GM12878 (cell line): ENCODE measurements around the gene ZWILCH.

ENCODE experiments used
- CBX3 ChIP-seq: fragments of 200-600 bp; sonication (generic); IDR thresholded peaks from 2 replicates; pipeline ENCODE4 v1.6.1; 2016; ENCODE audit warnings: low read depth, borderline replicate concordance
- POLR2A ChIP-seq: IDR thresholded peaks from 2 replicates; pipeline ENCODE4 v1.6.1; 2011; ENCODE audit warnings: low read depth, mild to moderate bottlenecking, low read length
- POLR2AphosphoS5 ChIP-seq: IDR thresholded peaks from 2 replicates; pipeline ENCODE4 v1.6.1; 2011; ENCODE audit warnings: mild to moderate bottlenecking, low read length, inconsistent platforms
- ZNF384 ChIP-seq: IDR thresholded peaks from 2 replicates; pipeline ENCODE4 v1.6.1; 2012; ENCODE audit warnings: low read depth, mild to moderate bottlenecking, low read length, improper control_type of control experiment, borderline replicate concordance
- TF ChIP-seq, protein P1 (sequence below): fragments of 450-650 bp; IDR thresholded peaks from 2 replicates; pipeline ENCODE4 v1.6.1; 2017; ENCODE audit warnings: mild to moderate bottlenecking, low read depth, inconsistent platforms; ENCODE audit not compliant: poor library complexity, severe bottlenecking
- TF ChIP-seq, protein P2 (sequence below), 3 experiments: IDR thresholded peaks in 2 of 3; conservative IDR thresholded peaks in 1 of 3; 2 replicates each; pipeline ENCODE4 v1.5.1; 2011; ENCODE audit warnings: low read depth in 3 of 3, low read length in 3 of 3, mild to moderate bottlenecking in 3 of 3, control low read depth in 2 of 3, moderate library complexity in 2 of 3, inconsistent platforms in 1 of 3, mixed read lengths in 1 of 3; ENCODE audit not compliant: control insufficient read depth in 2 of 3, insufficient read depth in 1 of 3; ENCODE audit errors: extremely low read depth in 1 of 3

DNA sequence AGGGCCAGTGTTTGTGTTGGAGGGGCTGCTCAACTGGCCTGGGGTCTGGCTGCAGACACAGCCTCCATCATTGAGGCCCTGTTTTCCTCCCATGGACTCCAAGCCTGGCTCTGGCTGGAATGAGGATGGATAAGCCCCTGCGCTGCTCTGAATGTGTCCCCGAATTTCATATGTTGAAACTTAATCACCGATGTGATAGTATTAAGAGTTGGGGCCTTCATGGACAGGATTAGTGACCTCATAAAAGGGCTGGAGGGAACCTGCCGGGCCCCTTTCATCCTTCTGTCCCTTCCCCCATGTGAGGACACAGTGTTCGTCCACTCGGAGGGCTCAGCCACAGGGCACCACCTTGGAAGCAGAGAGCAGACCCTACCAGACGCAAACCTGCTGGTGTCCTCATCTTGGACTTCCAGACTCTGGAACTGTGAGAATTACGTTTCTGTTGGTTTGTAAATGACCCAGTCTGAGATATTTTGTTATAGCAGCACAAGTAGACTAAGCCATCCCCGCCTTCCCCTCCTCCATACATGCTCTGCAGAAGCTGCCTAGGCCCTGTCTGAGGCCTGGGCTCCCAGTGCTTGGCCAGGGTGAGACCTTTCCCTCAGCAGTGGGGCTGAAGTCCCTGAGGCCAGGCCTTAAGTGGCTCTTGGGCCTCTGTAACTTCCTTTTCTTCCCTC is 64.5 kb downstream of the ZWILCH start:
- TF ChIP-seq CBX3, result no peak
- TF ChIP-seq, protein P1, sequence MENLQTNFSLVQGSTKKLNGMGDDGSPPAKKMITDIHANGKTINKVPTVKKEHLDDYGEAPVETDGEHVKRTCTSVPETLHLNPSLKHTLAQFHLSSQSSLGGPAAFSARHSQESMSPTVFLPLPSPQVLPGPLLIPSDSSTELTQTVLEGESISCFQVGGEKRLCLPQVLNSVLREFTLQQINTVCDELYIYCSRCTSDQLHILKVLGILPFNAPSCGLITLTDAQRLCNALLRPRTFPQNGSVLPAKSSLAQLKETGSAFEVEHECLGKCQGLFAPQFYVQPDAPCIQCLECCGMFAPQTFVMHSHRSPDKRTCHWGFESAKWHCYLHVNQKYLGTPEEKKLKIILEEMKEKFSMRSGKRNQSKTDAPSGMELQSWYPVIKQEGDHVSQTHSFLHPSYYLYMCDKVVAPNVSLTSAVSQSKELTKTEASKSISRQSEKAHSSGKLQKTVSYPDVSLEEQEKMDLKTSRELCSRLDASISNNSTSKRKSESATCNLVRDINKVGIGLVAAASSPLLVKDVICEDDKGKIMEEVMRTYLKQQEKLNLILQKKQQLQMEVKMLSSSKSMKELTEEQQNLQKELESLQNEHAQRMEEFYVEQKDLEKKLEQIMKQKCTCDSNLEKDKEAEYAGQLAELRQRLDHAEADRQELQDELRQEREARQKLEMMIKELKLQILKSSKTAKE, result no peak
- no peak for TF ChIP-seq ZNF384
- no peak for TF ChIP-seq POLR2A
- TF ChIP-seq, protein P2, sequence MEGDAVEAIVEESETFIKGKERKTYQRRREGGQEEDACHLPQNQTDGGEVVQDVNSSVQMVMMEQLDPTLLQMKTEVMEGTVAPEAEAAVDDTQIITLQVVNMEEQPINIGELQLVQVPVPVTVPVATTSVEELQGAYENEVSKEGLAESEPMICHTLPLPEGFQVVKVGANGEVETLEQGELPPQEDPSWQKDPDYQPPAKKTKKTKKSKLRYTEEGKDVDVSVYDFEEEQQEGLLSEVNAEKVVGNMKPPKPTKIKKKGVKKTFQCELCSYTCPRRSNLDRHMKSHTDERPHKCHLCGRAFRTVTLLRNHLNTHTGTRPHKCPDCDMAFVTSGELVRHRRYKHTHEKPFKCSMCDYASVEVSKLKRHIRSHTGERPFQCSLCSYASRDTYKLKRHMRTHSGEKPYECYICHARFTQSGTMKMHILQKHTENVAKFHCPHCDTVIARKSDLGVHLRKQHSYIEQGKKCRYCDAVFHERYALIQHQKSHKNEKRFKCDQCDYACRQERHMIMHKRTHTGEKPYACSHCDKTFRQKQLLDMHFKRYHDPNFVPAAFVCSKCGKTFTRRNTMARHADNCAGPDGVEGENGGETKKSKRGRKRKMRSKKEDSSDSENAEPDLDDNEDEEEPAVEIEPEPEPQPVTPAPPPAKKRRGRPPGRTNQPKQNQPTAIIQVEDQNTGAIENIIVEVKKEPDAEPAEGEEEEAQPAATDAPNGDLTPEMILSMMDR (IDR thresholded peaks at IDR 0.05 in 2 of 3, conservative IDR thresholded peaks at IDR 0.05 in 1 of 3; ENCODE audit: control insufficient read depth in 2 of 3, extremely low read depth in 1 of 3, insufficient read depth in 1 of 3, low read depth in 3 of 3, low read length in 3 of 3), result no peak
- TF ChIP-seq POLR2AphosphoS5, result no peak
